OCI-LY3 (cell line): Measurements from ENCODE around the gene GNG12.

Experiments
- H2AFZ ChIP-seq: fragments of 200-600, 300-600 bp; shearing (Covaris generic); 2 replicates; pipeline ENCODE4 v1.6.0; 2014; ENCODE audit warnings: antibody characterized with exemption, low read depth, low read length
- H3K27ac ChIP-seq: fragments of 200-600, 300-600 bp; sonication (generic); 2 replicates; pipeline ENCODE4 v1.5.1; 2014; ENCODE audit warnings: mild to moderate bottlenecking, low read length, moderate library complexity, mixed read lengths
- H3K27me3 ChIP-seq: fragments of 200-600, 300-600 bp; sonication (generic); 2 replicates; pipeline ENCODE4 v1.6.1; 2014; ENCODE audit warnings: low read depth, low read length, mixed read lengths
- H3K36me3 ChIP-seq: fragments of 200-600, 300-600 bp; sonication (generic); replicated peaks from 2 replicates; pipeline ENCODE3; 2014; ENCODE audit warnings: low read depth, low read length, mixed read lengths
- H3K4me1 ChIP-seq: fragments of 300-600, 200-600 bp; sonication (generic); 2 replicates; pipeline ENCODE4 v1.6.1; 2014; ENCODE audit warnings: low read length, mixed read lengths
- H3K4me2 ChIP-seq: fragments of 200-600, 300-600 bp; sonication (generic); 2 replicates; pipeline ENCODE4 v1.6.1; 2014; ENCODE audit warnings: low read length, mixed read lengths
- H3K4me3 ChIP-seq: fragments of 300-600, 200-600 bp; sonication (generic); 2 replicates; pipeline ENCODE4 v1.5.1; 2014; ENCODE audit warnings: antibody characterized with exemption, mild to moderate bottlenecking, low read length, moderate library complexity
- H3K79me2 ChIP-seq: fragments of 300-600, 200-600 bp; shearing (Covaris generic); 2 replicates; pipeline ENCODE4 v1.6.1; 2014; ENCODE audit warnings: mild to moderate bottlenecking, low read length, mixed read lengths
- H3K9ac ChIP-seq: fragments of 300-600, 200-600 bp; shearing (Covaris generic); 2 replicates; pipeline ENCODE4 v1.6.0; 2014; ENCODE audit warnings: mild to moderate bottlenecking, low read length, moderate library complexity
- H3K9me3 ChIP-seq: fragments of 200-600, 300-600 bp; shearing (Covaris generic); 2 replicates; pipeline ENCODE4 v1.6.1; 2014; ENCODE audit warnings: low read length, mixed read lengths; ENCODE audit not compliant: insufficient read depth
- H4K20me1 ChIP-seq: fragments of 200-600, 300-600 bp; sonication (generic); 2 replicates; pipeline ENCODE4 v1.6.1; 2016; ENCODE audit warnings: low read length, mixed read lengths; ENCODE audit not compliant: insufficient read depth
- CTCF ChIP-seq: fragments of 200-600, 300-600 bp; sonication (generic); IDR thresholded peaks from 2 replicates; pipeline ENCODE4 v1.5.1; 2014; ENCODE audit warnings: antibody characterized with exemption, low read length, low read depth
- EZH2phosphoT487 ChIP-seq: fragments of 200-600 bp; shearing (Covaris generic); IDR thresholded peaks from 2 replicates; pipeline ENCODE4 v1.6.1; 2018; ENCODE audit warnings: antibody characterized with exemption, mixed run types, low read depth

GNG12 gene

GRCh38 chr1:67688526-67689219 lies 144.6 kb downstream of the GNG12 start:
- TF ChIP-seq EZH2phosphoT487 (no peak), CTCF (no peak)
- H3K4me3 ChIP-seq: no peak overlapping the region
- no peaks in the 10 kb centered on the region for H4K20me1 ChIP-seq
- peaks cover 10% of the 10 kb centered on the region for H3K4me1 ChIP-seq
- H3K9ac ChIP-seq: no peak overlapping the region
- H2AFZ ChIP-seq: no peak overlapping the region
- peaks cover 11% of the 10 kb centered on the region for H3K36me3 ChIP-seq
- H3K27me3 ChIP-seq: no peaks in the 10 kb centered on the region
- no peak overlapping the region for H3K27ac ChIP-seq
- no peaks in the 10 kb centered on the region for H3K9me3 ChIP-seq
- peaks cover 4% of the 10 kb centered on the region for H3K79me2 ChIP-seq
- no peak overlapping the region for H3K4me2 ChIP-seq

GRCh38 chr1:67687649-67688048 lies 145.6 kb downstream of the GNG12 start:
- H4K20me1 ChIP-seq: no peaks in the 10 kb centered on the region
- no peaks in the 10 kb centered on the region for H3K27me3 ChIP-seq
- no peak overlapping the region for H3K27ac ChIP-seq
- no peak overlapping the region for H3K9ac ChIP-seq
- TF ChIP-seq CTCF: no peak
- no peak for TF ChIP-seq EZH2phosphoT487
- H2AFZ ChIP-seq: no peak overlapping the region
- no peak overlapping the region for H3K4me3 ChIP-seq
- H3K79me2 ChIP-seq: peaks cover 4% of the 10 kb centered on the region
- peaks cover 11% of the 10 kb centered on the region for H3K36me3 ChIP-seq
- H3K9me3 ChIP-seq: no peaks in the 10 kb centered on the region
- H3K4me1 ChIP-seq: peaks cover 10% of the 10 kb centered on the region
- no peak overlapping the region for H3K4me2 ChIP-seq

- no peak overlapping the region for H2AFZ ChIP-seq
- H3K9me3 ChIP-seq: no peaks in the 10 kb centered on the region
- H3K9ac ChIP-seq: peak overlapping the region; percentile 82
- H3K36me3 ChIP-seq: peaks cover 11% of the 10 kb centered on the region
- H3K4me2 ChIP-seq: peak overlapping the region; percentile 89
- H3K4me1 ChIP-seq: peaks cover 10% of the 10 kb centered on the region
- TF ChIP-seq CTCF: no peak
- peaks cover 4% of the 10 kb centered on the region for H3K79me2 ChIP-seq
- no peaks in the 10 kb centered on the region for H4K20me1 ChIP-seq
- no peak overlapping the region for H3K27ac ChIP-seq
- peak overlapping the region; percentile 97 for H3K4me3 ChIP-seq
- no peaks in the 10 kb centered on the region for H3K27me3 ChIP-seq
Measured at GRCh38 chr1:67687198-67687545, 146.1 kb downstream of the GNG12 start.

GRCh38 chr1:67686267-67687197 lies 146.7 kb downstream of the GNG12 start:
- peak; percentile 5; the same call in 1 of the 2 replicates for TF ChIP-seq CTCF
- TF ChIP-seq EZH2phosphoT487: no peak
- peak overlapping the region; percentile 89 for H3K4me2 ChIP-seq
- H3K27ac ChIP-seq: no peak overlapping the region
- peaks cover 4% of the 10 kb centered on the region for H3K79me2 ChIP-seq
- H3K4me1 ChIP-seq: peaks cover 10% of the 10 kb centered on the region
- H2AFZ ChIP-seq: 0 out of 2 replicates have a peak overlapping the region, but pooled peaks have one; percentile 3
- H3K36me3 ChIP-seq: peaks cover 11% of the 10 kb centered on the region
- H3K27me3 ChIP-seq: no peaks in the 10 kb centered on the region
- H3K9ac ChIP-seq: peak overlapping the region; percentile 82
- peak overlapping the region; percentile 97 for H3K4me3 ChIP-seq
- H4K20me1 ChIP-seq: no peaks in the 10 kb centered on the region
- H3K9me3 ChIP-seq: no peaks in the 10 kb centered on the region
